GM21619 (cell line): ENCODE results near the gene YOD1.

ENCODE experiments used
- ATAC-seq: cut with Tn5 transposase; IDR thresholded peaks from one replicate; pipeline ENCODE4 v1.9.1; 2021; ENCODE audit not compliant: unreplicated experiment

The YOD1 gene

DNA sequence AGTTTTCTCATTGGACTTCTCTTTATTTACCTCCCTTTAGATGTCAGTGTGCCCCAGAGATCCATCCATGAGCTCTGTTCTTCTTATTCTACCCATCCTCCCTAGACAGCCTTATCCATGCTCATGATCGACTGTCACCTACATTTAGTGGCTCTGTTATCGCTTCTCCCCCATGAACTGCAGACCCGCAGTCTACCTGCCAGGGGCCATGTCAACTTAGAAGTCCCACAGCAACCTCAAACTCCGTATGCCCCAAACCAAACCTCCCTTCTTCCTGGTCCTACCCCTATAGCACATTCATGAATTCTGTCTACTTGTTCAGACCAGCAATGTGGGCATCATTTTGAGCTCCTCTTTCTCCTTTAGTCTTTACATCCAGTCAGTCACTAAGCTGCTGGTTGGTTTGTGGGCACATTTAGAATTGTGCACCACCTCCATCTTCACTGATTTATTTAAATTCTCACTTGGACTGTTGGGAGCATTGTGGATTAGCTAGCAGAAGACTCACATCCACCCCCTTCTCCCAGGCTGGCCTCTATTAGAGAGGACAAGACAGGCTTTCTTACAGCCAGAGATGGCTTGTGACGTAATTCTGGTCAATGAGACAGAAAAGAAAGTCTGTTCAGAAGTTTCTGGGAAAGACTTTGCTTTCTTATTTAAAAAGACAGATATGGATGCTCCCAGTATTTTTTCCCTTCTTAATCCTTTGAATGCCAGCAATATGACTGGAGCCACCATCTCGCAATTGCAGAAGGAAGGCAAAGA, 37.5 kb downstream of the YOD1 start:
- ATAC-seq: no peak

DNA sequence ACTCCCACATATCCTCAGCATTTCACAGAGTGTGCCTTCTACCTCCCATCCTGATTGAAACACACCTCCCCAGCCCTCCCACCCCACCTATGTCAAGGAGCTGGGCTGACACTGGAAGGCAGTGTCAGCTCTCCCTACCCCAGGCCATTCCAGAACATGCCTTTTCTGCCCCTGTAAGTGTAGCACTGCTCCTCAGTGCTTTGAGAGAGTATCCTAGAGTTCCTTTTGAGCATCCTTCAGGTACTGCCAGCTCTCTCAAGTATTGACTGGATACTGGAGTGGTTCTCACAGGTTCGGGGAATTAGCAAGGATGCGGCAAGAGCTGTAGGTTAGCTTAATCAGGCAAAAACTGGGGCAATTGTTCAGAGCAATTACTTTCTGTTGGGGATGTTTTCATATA, 40.3 kb downstream of the YOD1 start:
- no peak for ATAC-seq

DNA sequence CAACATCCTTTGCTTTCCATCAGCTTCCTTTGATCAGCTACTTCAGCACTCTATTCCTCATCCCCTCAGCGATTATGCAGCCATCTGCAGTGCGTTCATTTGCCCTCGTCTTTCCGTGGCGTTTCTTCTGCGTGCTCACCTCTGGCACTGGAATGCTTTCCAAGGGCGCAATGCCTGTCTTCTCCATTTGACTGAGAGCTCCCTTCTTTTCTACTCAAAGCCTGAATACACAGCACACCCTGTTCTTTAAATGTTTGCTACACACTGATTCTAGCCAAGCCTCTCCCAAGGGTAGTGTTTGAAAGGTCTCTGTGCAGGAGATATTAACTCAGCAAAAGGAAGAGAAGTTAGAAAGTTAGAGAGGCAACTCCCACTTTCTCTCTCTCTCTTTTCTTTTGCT, 41.1 kb downstream of the YOD1 start:
- no peak for ATAC-seq

DNA sequence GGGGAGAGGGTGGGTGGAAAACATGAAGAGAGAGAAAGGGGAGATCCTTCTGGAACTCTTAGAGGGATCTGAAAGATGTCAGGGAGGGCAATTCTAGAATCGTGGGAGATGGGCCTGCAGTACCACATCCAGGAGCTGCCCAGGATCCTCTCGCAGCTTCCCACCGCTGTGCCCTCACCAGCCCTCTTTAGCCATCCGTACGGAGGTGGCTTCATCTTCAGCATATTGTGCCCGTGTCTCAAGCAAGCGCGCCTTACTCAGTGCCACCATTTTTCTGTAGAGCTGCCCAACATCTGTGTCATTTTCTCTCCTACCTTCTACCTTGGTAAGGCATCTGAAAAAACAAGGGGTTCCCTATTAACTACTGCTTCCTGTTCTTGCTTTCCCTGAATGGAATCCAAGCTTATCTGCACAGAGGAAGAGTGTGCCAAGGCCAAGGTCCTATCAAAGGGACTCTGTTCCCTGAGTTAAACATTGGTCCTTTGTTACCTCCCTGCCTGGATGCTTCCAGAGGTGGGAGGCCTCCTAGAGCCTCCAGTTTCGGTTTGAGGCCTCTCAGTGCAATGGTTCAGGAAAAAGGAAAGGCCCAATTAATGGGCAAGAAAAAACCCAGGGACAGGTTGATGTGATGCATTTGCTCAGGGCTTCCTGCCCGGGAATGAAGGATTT, 41.7 kb downstream of the YOD1 start:
- ATAC-seq: no peak

DNA sequence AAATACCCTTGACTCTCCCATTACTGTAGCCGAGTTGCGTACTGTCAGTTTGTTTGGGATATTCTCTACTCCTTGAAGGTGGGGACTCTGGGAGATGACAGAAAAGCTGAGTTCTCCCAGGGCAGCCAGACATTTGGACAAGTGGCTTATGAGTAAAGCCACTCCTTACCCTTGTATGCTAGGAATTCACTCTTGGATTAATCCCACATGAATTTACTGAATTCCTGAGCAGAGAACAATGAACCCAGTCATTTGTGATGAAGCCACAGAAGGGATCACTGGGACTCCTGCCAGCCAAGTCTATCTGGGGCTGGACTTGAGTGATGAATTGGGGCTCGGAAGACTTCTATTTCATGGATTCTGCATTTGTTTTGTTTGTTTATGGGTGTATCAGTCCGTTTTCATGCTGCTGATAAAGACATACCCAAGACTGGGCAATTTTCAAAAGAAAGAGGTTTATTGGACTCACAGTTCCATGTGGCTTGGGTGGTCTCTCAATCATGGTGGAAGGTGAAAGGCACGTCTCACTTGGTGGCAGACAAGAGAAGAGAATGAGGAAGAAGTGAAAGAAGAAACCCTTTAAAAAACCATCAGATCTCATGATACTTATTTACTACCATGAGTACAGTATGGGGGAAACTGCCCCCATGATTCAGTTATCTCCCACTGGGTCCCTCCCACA, 43.5 kb downstream of the YOD1 start:
- no peak for ATAC-seq

DNA sequence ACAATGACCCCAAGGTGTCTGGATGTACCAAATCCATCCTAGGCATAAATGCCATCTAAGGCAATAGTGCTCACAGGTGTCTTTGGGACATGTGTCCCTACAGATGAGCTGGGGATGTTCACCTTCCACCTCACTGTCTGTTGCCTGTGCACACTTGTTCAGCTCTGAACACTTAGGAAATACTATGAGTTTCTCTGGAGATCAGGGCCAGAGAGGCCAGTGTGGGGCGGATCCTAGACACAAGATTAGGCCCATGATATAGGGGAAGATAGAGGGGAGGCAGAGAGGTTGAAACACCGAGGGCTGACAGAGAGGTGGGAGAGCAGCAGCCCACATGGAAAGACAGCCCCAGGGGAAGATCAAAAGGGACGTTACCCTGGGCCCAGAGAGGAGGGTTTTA, 44.1 kb downstream of the YOD1 start:
- no peak for ATAC-seq

DNA sequence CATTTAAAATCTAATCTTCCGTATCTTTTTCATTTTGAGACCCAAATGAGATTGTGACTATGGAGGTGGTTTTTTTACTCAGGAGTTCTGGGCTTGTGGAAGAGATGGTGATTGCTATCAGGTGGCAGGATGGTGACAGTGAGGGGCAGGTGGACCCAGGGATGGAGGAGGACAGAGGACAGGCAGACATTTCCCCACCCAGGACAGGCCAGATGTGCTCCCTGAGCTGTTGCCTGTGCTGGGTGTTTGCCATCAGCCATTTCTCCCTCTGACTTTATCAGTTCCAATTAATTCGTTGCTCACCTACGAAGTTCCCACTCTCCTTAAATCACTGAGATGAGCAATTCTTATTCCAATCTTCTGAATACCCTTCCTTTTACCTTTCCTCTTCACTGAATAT, 44.9 kb downstream of the YOD1 start:
- ATAC-seq: no peak

DNA sequence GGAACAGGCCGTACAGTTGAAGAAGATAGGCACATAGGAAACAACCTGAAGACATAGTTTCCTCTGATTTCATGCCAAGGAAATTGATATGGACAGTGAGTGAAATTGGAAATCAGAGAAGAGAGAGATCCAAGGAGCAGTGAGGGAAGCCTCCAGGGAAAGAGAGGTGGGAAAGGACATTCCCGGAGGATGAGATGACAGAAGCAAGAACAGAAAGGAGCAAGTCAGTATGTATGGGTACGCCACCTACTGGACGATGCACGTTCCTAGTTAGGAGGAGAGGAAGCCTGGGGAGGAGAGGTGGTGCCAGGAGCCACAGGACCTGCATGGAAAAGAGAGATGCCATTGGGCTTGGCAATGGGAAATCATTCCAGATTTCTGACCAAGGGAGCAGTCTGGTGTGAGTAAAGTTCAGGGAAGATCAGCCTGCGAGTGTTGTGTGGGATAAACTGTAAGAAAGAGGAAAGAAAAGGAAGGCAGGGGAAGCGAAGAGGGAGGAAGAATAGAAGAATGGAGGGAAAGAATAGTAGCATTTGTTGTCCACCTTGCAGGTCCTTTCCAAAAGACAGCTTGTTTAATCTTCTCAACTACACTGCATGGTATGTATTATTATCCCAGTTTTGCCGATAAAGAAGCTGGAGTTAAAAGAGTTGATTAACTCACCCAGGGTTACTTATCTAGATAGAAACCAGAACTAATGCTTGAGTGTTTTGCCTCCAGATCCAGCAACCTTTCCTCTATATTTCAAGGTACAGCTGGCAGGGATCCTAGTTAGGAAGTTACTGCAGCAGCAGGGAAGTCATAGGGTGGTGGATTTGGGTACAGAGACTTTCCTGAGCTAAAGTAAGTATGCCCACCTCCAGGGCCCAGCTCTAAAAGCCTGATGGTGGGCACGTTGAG, 45.8 kb downstream of the YOD1 start:
- ATAC-seq: no peak

DNA sequence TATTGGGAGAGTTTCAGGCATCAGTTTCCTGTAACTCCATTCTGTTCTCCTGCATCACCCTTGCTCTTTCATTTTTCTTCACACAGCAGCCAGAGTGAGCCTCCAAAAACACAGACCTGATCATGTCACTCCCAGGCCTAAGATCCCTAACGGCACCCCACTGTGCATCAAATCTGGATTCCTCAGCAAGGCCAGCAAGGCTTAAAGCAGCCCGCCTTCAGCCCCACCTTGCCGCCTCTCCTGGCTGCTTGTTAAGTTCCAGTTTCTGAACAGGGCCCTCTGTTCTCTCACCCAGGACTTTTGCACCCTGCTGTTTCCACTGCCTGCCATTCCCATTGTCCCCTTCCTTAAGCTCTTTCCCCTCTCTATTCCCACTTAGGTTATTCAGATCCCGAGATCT, 47.8 kb downstream of the YOD1 start:
- ATAC-seq: no peak

DNA sequence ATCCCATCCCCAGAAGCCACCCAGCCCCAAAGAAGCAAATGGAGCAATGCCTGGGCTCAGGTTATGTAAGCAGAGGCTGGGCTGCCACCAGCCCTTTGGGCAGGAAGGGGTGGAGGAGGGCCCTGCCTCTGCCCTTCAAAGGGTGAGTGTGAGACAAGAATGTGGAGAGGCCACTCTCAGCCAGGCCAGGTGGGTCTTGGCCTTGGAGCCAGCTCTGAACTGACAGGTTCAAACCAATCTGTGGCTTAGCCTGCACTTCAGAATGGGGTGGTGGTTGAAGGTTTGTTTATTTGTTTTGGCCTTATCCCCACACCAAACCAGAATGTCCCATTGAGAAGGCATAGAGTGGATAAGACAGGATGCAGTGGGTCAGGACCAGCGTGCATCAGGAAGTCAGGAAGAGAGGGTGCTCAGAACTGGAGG, 48.3 kb downstream of the YOD1 start:
- no peak for ATAC-seq

DNA sequence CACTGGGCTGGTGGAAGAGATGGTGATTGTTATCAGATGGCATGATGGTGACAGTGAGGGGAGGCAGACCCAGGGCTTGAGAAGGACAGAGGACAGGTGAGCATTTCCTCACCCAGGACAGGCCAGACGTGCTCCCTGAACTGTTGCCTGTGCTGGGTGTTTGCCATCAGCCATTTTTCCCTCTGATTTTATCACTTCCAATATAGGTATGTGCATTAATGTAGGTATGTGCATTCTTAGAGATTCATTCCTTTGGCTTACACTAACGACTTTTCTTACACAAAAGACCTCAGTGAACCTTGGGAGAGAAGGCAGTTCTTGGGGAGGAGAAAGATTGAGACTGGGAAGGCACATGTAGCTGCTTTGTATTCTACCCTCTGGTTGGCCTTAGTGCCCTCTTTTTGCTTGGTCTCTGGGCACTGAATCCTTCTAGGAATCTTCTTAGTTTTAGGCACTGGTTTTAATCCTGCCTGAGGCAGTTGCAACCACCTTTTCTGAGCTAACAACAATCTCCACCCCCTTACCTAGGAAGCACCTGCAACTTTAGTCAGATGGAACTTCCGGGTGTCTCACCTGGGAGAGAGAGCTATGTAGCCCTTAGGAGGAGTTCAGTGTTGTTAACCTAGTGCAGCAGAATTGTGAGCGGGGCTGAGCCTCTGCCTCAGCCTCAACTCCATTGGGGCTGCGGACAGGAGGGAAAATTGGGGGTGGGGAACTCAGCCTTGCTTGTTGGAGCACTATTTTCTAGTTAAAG, 49.3 kb downstream of the YOD1 start:
- no peak for ATAC-seq

DNA sequence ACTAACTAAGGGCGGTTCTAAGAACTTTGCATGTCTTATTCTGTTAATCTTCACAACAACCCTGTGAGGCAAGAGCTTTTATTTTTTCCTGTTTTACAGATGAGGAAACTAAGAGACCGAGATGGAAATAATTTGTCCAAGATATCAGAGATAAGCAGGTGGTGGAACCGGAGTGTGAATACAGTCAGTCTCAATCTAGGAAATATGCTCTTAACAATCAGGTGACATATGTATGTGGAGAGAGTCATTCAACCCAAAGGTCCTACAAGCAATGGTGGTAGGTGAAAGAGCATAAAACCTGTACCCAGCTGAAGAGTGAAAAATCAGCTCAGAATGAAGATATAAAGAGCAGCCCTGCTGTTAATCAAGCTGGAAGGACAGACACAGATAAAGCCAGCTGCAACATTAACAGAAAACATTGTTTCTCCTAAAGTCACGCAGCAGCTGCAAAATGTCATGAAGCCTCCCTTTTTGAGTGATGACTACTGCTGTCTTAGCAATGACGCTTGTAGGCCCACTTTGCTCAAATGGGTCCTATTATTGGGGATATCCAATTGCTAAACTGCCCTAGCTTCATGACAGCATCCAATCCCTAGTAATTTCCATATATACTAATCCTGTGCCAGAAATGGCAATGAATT, 50.2 kb downstream of the YOD1 start:
- no peak for ATAC-seq

DNA sequence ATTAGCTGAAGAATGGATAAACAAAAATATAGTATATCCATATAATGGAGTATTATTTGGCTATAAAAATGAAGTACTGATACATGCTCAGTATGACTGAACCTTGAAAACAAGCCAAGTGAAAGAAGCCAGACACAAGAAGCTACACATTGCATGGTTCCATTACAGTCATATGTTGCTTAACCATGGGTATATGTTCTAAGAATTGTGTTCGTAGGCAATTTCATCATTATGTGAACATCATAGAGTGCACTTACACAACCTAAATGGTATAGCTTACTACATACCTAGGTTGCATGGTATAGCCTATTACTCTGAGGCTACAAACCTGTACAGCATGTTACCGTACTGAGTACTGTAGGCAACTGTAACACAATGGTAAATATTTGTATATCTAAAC, 52.2 kb downstream of the YOD1 start:
- no peak for ATAC-seq
